Ovary (tissue), 3 donors: ENCODE results near the gene PYCR2.

Experiments
- POLR2A ChIP-seq: fragments of 450-650 bp; IDR thresholded peaks from one replicate; pipeline ENCODE4 v1.6.1; 2017; ENCODE audit warnings: antibody characterized with exemption, mild to moderate bottlenecking, moderate library complexity
- TF ChIP-seq, protein P1 (sequence below), 3 donors: fragments of 450-650 bp in 2 of 3; fragments of 200-600 bp in 1 of 3; IDR thresholded peaks; one replicate each; pipeline versions ENCODE4 v1.5.1 to v1.8.0; 2016 to 2022; ENCODE audit warnings: antibody characterized with exemption in 3 of 3, mild to moderate bottlenecking in 1 of 3
- donor health status: DM: no; HTN: no; CAD: no.

DNA sequence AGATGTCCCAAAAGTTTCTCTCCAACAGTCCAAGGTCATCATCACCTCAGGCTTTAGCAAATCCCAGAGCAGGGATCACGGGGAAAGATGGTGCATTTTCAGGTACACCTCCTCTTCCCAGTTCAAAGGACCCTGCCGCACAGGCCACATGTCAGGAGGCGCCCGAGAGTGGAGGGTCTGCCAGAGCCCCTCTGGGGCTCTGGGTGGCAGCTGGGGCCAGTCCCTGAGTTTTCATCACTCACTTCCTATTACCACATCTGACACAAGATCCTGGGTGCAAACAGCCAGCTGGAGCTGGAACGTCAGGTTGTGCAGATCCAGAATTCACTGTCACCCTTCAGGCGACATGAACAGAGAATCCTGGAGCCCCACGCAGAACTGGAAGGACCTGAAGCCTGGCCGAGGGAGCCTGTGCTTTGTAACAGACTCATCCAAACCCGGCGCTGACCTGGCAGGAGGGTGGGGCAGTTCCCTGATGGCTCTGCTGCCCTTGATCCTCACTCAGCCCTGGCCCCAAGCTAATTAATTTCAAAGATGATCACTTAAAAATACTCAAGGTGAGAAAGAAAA is 50.7 kb downstream of the PYCR2 start:
- TF ChIP-seq, protein P1, sequence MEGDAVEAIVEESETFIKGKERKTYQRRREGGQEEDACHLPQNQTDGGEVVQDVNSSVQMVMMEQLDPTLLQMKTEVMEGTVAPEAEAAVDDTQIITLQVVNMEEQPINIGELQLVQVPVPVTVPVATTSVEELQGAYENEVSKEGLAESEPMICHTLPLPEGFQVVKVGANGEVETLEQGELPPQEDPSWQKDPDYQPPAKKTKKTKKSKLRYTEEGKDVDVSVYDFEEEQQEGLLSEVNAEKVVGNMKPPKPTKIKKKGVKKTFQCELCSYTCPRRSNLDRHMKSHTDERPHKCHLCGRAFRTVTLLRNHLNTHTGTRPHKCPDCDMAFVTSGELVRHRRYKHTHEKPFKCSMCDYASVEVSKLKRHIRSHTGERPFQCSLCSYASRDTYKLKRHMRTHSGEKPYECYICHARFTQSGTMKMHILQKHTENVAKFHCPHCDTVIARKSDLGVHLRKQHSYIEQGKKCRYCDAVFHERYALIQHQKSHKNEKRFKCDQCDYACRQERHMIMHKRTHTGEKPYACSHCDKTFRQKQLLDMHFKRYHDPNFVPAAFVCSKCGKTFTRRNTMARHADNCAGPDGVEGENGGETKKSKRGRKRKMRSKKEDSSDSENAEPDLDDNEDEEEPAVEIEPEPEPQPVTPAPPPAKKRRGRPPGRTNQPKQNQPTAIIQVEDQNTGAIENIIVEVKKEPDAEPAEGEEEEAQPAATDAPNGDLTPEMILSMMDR (IDR thresholded peaks at IDR 0.05), result no peak
- TF ChIP-seq POLR2A, result no peak
